ENCODE measurements around the gene PRPF18.

- TF ChIP-seq CTCF (IDR thresholded peaks at IDR 0.05) (no peak), POLR2A (IDR thresholded peaks at IDR 0.05) (no peak)
Observed at GRCh38 chr10:13654118-13654830, 67.5 kb downstream of the PRPF18 start.
